ENCODE data around the gene ITPR3. TPM values are rescaled to one million over a fixed set of nuclear protein-coding genes. Genes with fewer than 3 reads are reported as not detected.

The ITPR3 gene
- total and polyA plus RNA-seq, 4 donors: 0.49 to 2.8 (median 0.71) TPM

- no peak for TF ChIP-seq CTCF (IDR thresholded peaks at IDR 0.05; ENCODE audit: low read depth, low read length, missing input control)
- no peak for TF ChIP-seq TAF1 (conservative IDR thresholded peaks at IDR 0.05)
- no peak for TF ChIP-seq FOXA2 (IDR thresholded peaks at IDR 0.05)
- TF ChIP-seq ATF3 (IDR thresholded peaks at IDR 0.05): no peak
These were observed 23.4 kb upstream of the ITPR3 start (continued) for GRCh38 chr6:33597551-33598322.

- H3K9me3 ChIP-seq (ENCODE audit: control insufficient read depth in 4 of 4, low read length in 3 of 4): no peaks in the 10 kb centered on the region
- H3K4me3 ChIP-seq (ENCODE audit: low read depth in 1 of 3, low read length in 3 of 3): no peak overlapping the region
- no peak overlapping the region for H3K27ac ChIP-seq (ENCODE audit: low read depth in 1 of 2, low read length in 2 of 2)
- no peaks in the 10 kb centered on the region for H3K27me3 ChIP-seq (ENCODE audit: control insufficient read depth in 4 of 4, insufficient read depth in 4 of 4, low read length in 3 of 4)
- DNase-seq (ENCODE audit: low spot score): no peak
- H3K9ac ChIP-seq (ENCODE audit: low read depth in 1 of 2, low read length in 2 of 2): no peak overlapping the region
- WGBS: 71% methylated on average over 9 of the region's 9 CpGs
- H3K36me3 ChIP-seq (ENCODE audit: control insufficient read depth in 4 of 4, insufficient read depth in 3 of 4, low read depth in 1 of 4, low read length in 3 of 4): no peaks in the 10 kb centered on the region
- H3K4me1 ChIP-seq (ENCODE audit: control insufficient read depth in 4 of 4, insufficient read depth in 4 of 4, low read length in 3 of 4): no peaks in the 10 kb centered on the region
- TF ChIP-seq YY1 (IDR thresholded peaks at IDR 0.05): no peak
- no peak for TF ChIP-seq FOXA1 (IDR thresholded peaks at IDR 0.05)
- TF ChIP-seq EGR1 (IDR thresholded peaks at IDR 0.05; ENCODE audit: low read depth in 2 of 2): no peak
- no peak for TF ChIP-seq SP1 (IDR thresholded peaks at IDR 0.05)
- TF ChIP-seq REST (IDR thresholded peaks at IDR 0.05): no peak
- no peak for TF ChIP-seq RAD21 (IDR thresholded peaks at IDR 0.05)
- TF ChIP-seq ATF3 (IDR thresholded peaks at IDR 0.05): no peak
- no peak for TF ChIP-seq HNF4G (IDR thresholded peaks at IDR 0.05)
- TF ChIP-seq TAF1 (conservative IDR thresholded peaks at IDR 0.05): no peak
These were observed 21.6 kb upstream of the ITPR3 start for GRCh38 chr6:33599413-33599938.

GRCh38 chr6:33600761-33601160, 20.4 kb upstream of the ITPR3 start:
- TF ChIP-seq FOXA2 (IDR thresholded peaks at IDR 0.05) (no peak), REST (IDR thresholded peaks at IDR 0.05) (no peak), SP1 (IDR thresholded peaks at IDR 0.05) (no peak), GABPA (IDR thresholded peaks at IDR 0.05 in 1 of 2, conservative IDR thresholded peaks at IDR 0.05 in 1 of 2) (no peak), RXRA (IDR thresholded peaks at IDR 0.05) (no peak), YY1 (IDR thresholded peaks at IDR 0.05) (no peak), NR2F2 (IDR thresholded peaks at IDR 0.05) (no peak), HNF4A (conservative IDR thresholded peaks at IDR 0.05) (no peak), ATF3 (IDR thresholded peaks at IDR 0.05) (no peak), JUND (IDR thresholded peaks at IDR 0.05) (no peak), TAF1 (conservative IDR thresholded peaks at IDR 0.05) (no peak), HNF4G (IDR thresholded peaks at IDR 0.05) (no peak)
- Histone ChIP-seq H3K27me3 (ENCODE audit: control insufficient read depth in 4 of 4, insufficient read depth in 4 of 4, low read length in 3 of 4) (no peaks in the 10 kb centered on the region), H3K9ac (ENCODE audit: low read depth in 1 of 2, low read length in 2 of 2) (no peak overlapping the region), H3K36me3 (ENCODE audit: control insufficient read depth in 4 of 4, insufficient read depth in 3 of 4, low read depth in 1 of 4, low read length in 3 of 4) (no peaks in the 10 kb centered on the region), H3K4me1 (ENCODE audit: control insufficient read depth in 4 of 4, insufficient read depth in 4 of 4, low read length in 3 of 4) (no peaks in the 10 kb centered on the region), H3K27ac (ENCODE audit: low read depth in 1 of 2, low read length in 2 of 2) (no peak overlapping the region), H3K9me3 (ENCODE audit: control insufficient read depth in 4 of 4, low read length in 3 of 4) (no peaks in the 10 kb centered on the region), H3K4me3 (ENCODE audit: low read depth in 1 of 3, low read length in 3 of 3) (no peak overlapping the region)
- DNase-seq (ENCODE audit: low spot score): no peak
- WGBS: 90% methylated on average over 6 of the region's 6 CpGs
